RWPE2 (cell line): ENCODE data around the gene FASLG.
A peak's percentile ranks its signal among the peaks of the same experiment; 100 is the strongest.

Experiments
- ATAC-seq: fragments of 200-7000 bp; cut with Tn5 transposase; 3 replicates; pipeline ENCODE4 v1.9.1; 2021; ENCODE audit warnings: low read depth
- DNase-seq: peaks from one replicate; pipeline ENCODE4 v3.0.0-alpha.2; 2020; ENCODE audit warnings: low spot score
- H3K27ac ChIP-seq: fragments of 450-650 bp; 2 replicates; pipeline ENCODE4 v1.5.1; 2017; ENCODE audit warnings: mild to moderate bottlenecking; ENCODE audit not compliant: poor library complexity, severe bottlenecking
- H3K27me3 ChIP-seq: fragments of 250-450 bp; sonication (Bioruptor Pico); 2 replicates; pipeline ENCODE4 v1.5.1; 2021; ENCODE audit warnings: mild to moderate bottlenecking, moderate library complexity; ENCODE audit not compliant: insufficient read depth, poor library complexity, severe bottlenecking
- H3K36me3 ChIP-seq: fragments of 250-450 bp; sonication (Bioruptor Pico); 2 replicates; pipeline ENCODE4 v1.5.1; 2020; ENCODE audit warnings: low read depth, mild to moderate bottlenecking, moderate library complexity
- H3K4me1 ChIP-seq: fragments of 250-450 bp; sonication (Bioruptor Pico); 2 replicates; pipeline ENCODE4 v1.5.1; 2021; ENCODE audit warnings: mild to moderate bottlenecking, moderate library complexity; ENCODE audit not compliant: insufficient read depth, poor library complexity, severe bottlenecking
- H3K4me3 ChIP-seq: fragments of 250-450 bp; sonication (Bioruptor Pico); 2 replicates; pipeline ENCODE4 v1.5.1; 2021; ENCODE audit warnings: mild to moderate bottlenecking, moderate library complexity; ENCODE audit not compliant: severe bottlenecking
- H3K9me3 ChIP-seq: fragments of 250-450 bp; sonication (Bioruptor Pico); 2 replicates; pipeline ENCODE4 v1.5.1; 2021; ENCODE audit warnings: mild to moderate bottlenecking, moderate library complexity; ENCODE audit not compliant: severe bottlenecking
- TF ChIP-seq, protein P1 (sequence below): fragments of 450-650 bp; IDR thresholded peaks from one replicate; pipeline ENCODE4 v1.5.1; 2017; ENCODE audit warnings: mild to moderate bottlenecking, moderate library complexity; ENCODE audit not compliant: poor library complexity, severe bottlenecking

FASLG gene

DNA sequence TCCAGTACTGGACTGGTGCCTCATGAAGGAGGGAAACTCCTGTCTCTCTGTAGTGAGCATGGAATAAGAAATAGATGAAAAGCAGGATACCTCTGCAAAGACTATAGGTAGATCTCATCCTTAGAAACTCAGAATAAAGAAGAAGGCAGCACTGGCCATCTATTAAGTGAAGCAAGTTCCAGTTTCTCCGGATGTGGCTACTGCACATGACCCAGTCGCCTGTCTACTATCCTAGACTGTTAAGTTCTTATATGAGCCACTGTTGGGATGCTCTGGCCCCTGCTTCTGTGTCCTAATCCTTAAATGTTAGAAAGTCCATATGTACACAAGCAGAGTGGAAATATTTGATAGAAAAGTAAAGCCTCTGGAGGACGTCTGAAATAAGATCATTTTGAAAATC is 2.2 kb downstream of the FASLG start:
- Histone ChIP-seq H3K36me3 (no peaks in the 10 kb centered on the region), H3K4me3 (no peak overlapping the region), H3K27ac (no peak overlapping the region), H3K27me3 (no peaks in the 10 kb centered on the region), H3K4me1 (peaks cover 8% of the 10 kb centered on the region), H3K9me3 (no peaks in the 10 kb centered on the region)
- DNase-seq = no peak
- TF ChIP-seq, protein P1, sequence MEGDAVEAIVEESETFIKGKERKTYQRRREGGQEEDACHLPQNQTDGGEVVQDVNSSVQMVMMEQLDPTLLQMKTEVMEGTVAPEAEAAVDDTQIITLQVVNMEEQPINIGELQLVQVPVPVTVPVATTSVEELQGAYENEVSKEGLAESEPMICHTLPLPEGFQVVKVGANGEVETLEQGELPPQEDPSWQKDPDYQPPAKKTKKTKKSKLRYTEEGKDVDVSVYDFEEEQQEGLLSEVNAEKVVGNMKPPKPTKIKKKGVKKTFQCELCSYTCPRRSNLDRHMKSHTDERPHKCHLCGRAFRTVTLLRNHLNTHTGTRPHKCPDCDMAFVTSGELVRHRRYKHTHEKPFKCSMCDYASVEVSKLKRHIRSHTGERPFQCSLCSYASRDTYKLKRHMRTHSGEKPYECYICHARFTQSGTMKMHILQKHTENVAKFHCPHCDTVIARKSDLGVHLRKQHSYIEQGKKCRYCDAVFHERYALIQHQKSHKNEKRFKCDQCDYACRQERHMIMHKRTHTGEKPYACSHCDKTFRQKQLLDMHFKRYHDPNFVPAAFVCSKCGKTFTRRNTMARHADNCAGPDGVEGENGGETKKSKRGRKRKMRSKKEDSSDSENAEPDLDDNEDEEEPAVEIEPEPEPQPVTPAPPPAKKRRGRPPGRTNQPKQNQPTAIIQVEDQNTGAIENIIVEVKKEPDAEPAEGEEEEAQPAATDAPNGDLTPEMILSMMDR = no peak
- no peak for ATAC-seq

DNA sequence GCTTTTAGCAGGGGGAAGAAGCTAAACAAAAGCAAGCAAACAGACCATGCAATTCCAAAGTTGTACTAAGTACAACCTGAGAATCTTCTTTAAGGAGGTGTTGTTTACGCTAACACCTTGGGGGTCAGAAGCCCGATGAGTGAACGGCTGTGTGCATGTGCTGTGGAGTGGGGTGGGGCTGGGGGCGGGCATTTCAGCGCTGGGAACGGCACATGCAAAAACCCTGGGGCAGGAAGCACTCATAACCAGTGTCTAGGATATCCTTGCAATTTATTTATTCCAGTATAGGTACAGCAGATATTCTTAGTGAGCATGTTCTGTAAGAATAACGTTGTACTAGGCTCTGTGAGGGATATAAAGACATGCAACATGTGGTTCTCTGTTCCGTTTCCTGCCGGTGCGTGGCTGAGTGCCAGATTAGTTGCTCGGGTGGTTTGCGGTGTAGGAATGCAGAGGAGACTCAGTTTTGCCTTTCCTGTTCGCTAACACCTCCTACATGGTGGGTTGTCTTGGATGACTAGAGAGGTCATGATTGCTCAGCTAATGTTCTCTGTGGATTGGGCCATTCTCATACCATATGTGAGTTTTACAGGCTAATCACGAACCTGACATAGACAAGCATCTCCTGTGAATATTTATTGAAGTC is 3.7 kb downstream of the FASLG start:
- Histone ChIP-seq H3K4me1 (peaks cover 8% of the 10 kb centered on the region), H3K9me3 (no peaks in the 10 kb centered on the region), H3K27me3 (no peaks in the 10 kb centered on the region), H3K27ac (peak overlapping the region; percentile 18), H3K36me3 (no peaks in the 10 kb centered on the region), H3K4me3 (no peak overlapping the region)
- DNase-seq = no peak
- ATAC-seq = peak; percentile 82
- TF ChIP-seq, protein P1 = no peak

GRCh38 chr1:172663732-172664131 is 4.8 kb downstream of the FASLG start:
- no peak overlapping the region for H3K27ac ChIP-seq
- TF ChIP-seq, protein P1 = no peak
- H3K36me3 ChIP-seq = no peaks in the 10 kb centered on the region
- H3K4me1 ChIP-seq = peaks cover 8% of the 10 kb centered on the region
- no peaks in the 10 kb centered on the region for H3K27me3 ChIP-seq
- ATAC-seq (peak; percentile 70), DNase-seq (no peak)
- H3K9me3 ChIP-seq = no peaks in the 10 kb centered on the region
- no peak overlapping the region for H3K4me3 ChIP-seq

GRCh38 chr1:172668097-172668496 is 9.2 kb downstream of the FASLG start:
- ATAC-seq (no peak), DNase-seq (no peak)
- TF ChIP-seq, protein P1 = no peak
- H3K36me3 ChIP-seq = no peaks in the 10 kb centered on the region
- H3K9me3 ChIP-seq = no peaks in the 10 kb centered on the region
- no peak overlapping the region for H3K4me3 ChIP-seq
- H3K4me1 ChIP-seq = peaks cover 4% of the 10 kb centered on the region
- no peak overlapping the region for H3K27ac ChIP-seq
- no peaks in the 10 kb centered on the region for H3K27me3 ChIP-seq

- Histone ChIP-seq H3K4me1 (peaks cover 3% of the 10 kb centered on the region), H3K4me3 (no peak overlapping the region), H3K27ac (no peak overlapping the region), H3K9me3 (no peaks in the 10 kb centered on the region), H3K27me3 (no peaks in the 10 kb centered on the region), H3K36me3 (no peaks in the 10 kb centered on the region)
- ATAC-seq = no peak
- DNase-seq = no peak
- TF ChIP-seq, protein P1 = no peak
Measured at GRCh38 chr1:172669011-172669410, 10.1 kb downstream of the FASLG start.
